ENCODE data around the gene RNF186.

Gene RNF186

GRCh38 chr1:19771350-19771749 lies 43.7 kb downstream of the RNF186 start:
- H3K27ac ChIP-seq, result no peak overlapping the region
- ChIA-PET POLR2A (ENCODE audit: low non-redundant PET) (no interaction called here), CTCF (no interaction called here)
- TF ChIP-seq CTCF (conservative IDR thresholded peaks at IDR 0.05; ENCODE audit: low read depth), result no peak
- no peak for DNase-seq (ENCODE audit: low spot score)

- ChIA-PET CTCF (no interaction called here), POLR2A (ENCODE audit: low non-redundant PET) (no interaction called here)
- TF ChIP-seq CTCF (conservative IDR thresholded peaks at IDR 0.05; ENCODE audit: low read depth), result no peak
- H3K27ac ChIP-seq, result no peak overlapping the region
- no peak for DNase-seq (ENCODE audit: low spot score)
Observed at GRCh38 chr1:19770436-19771190, 44.5 kb downstream of the RNF186 start.

- CTCF ChIA-PET, result interaction anchor here (0.7 kb wide), 1 partner anchor 39 kb away, joined by 3 read pairs; no protein-coding TSS in a partner anchor
- H3K27ac ChIP-seq, result no peak overlapping the region
- no peak for TF ChIP-seq CTCF (conservative IDR thresholded peaks at IDR 0.05; ENCODE audit: low read depth)
Observed at GRCh38 chr1:19769211-19769932, 45.7 kb downstream of the RNF186 start.

GRCh38 chr1:19768353-19769210 lies 46.5 kb downstream of the RNF186 start:
- no peak for TF ChIP-seq CTCF (conservative IDR thresholded peaks at IDR 0.05; ENCODE audit: low read depth)
- no peak overlapping the region for H3K27ac ChIP-seq
- ChIA-PET POLR2A (ENCODE audit: low non-redundant PET) (no interaction called here), CTCF (interaction anchor here (0.6 kb wide), 1 partner anchor 95 kb away, joined by 5 read pairs; no protein-coding TSS in a partner anchor)
- DNase-seq (ENCODE audit: low spot score), result no peak

More at GRCh38 chr1:19769211-19769932, 45.7 kb downstream of the RNF186 start:
- no peak for DNase-seq (ENCODE audit: low spot score)
- POLR2A ChIA-PET (ENCODE audit: low non-redundant PET), result no interaction called here

- TF ChIP-seq CTCF (conservative IDR thresholded peaks at IDR 0.05; ENCODE audit: low read depth), result no peak
- peak overlapping the region; percentile 63 for H3K27ac ChIP-seq
- POLR2A ChIA-PET (ENCODE audit: low non-redundant PET), result no interaction called here
- peak; percentile 94 for DNase-seq (ENCODE audit: low spot score)
- CTCF ChIA-PET, result interaction anchor here (0.6 kb wide), 1 partner anchor 793 kb away, joined by 3 read pairs; no protein-coding TSS in a partner anchor
Observed at GRCh38 chr1:19765623-19766022, 49.5 kb downstream of the RNF186 start.

- CTCF ChIA-PET, result interaction anchor here (0.6 kb wide), 1 partner anchor 793 kb away, joined by 3 read pairs; no protein-coding TSS in a partner anchor
- H3K27ac ChIP-seq, result peak overlapping the region; percentile 63; the same call in 1 of the 2 replicates
- POLR2A ChIA-PET (ENCODE audit: low non-redundant PET), result no interaction called here
- TF ChIP-seq CTCF (conservative IDR thresholded peaks at IDR 0.05; ENCODE audit: low read depth), result no peak
- DNase-seq (ENCODE audit: low spot score), result no peak
Observed at GRCh38 chr1:19764848-19765247, 50.2 kb downstream of the RNF186 start.

All from RWPE1 (cell line).